ENCODE data around the gene CYTH2.

The CYTH2 gene

GRCh38 chr19:48524221-48524620 lies 55.1 kb downstream of the CYTH2 start:
- no peak overlapping the region for H3K27ac ChIP-seq
- TF ChIP-seq CTCF (IDR thresholded peaks at IDR 0.05) (no peak), ZFX (IDR thresholded peaks at IDR 0.05; ENCODE audit: borderline replicate concordance) (no peak)

- TF ChIP-seq CTCF (IDR thresholded peaks at IDR 0.05) (no peak), ZFX (IDR thresholded peaks at IDR 0.05; ENCODE audit: borderline replicate concordance) (no peak)
- H3K27ac ChIP-seq: no peak overlapping the region
Observed at GRCh38 chr19:48524732-48525131, 55.6 kb downstream of the CYTH2 start.

- no peak for TF ChIP-seq ZFX (IDR thresholded peaks at IDR 0.05; ENCODE audit: borderline replicate concordance)
- TF ChIP-seq CTCF (IDR thresholded peaks at IDR 0.05): no peak
Observed at GRCh38 chr19:48529156-48529555, 60.0 kb downstream of the CYTH2 start.

GRCh38 chr19:48530066-48530720 lies 61.0 kb downstream of the CYTH2 start:
- H3K27ac ChIP-seq: no peak overlapping the region
- TF ChIP-seq ZFX (IDR thresholded peaks at IDR 0.05; ENCODE audit: borderline replicate concordance): no peak
- TF ChIP-seq CTCF (IDR thresholded peaks at IDR 0.05): no peak

More at GRCh38 chr19:48529156-48529555, 60.0 kb downstream of the CYTH2 start:
- H3K27ac ChIP-seq: no peak overlapping the region

- H3K27ac ChIP-seq: no peak overlapping the region
- TF ChIP-seq ZFX (IDR thresholded peaks at IDR 0.05; ENCODE audit: borderline replicate concordance) (no peak), CTCF (IDR thresholded peaks at IDR 0.05) (no peak)
Observed at GRCh38 chr19:48530770-48531169, 61.6 kb downstream of the CYTH2 start.
